ENCODE measurements around the gene EFHC1. TPM values are rescaled to one million over a fixed set of nuclear protein-coding genes. Genes with fewer than 3 reads are reported as not detected.
A peak's percentile ranks its signal among the peaks of the same experiment; 100 is the strongest.

EFHC1 gene
- total RNA-seq, 1 donor, result 21.6 TPM

DNA sequence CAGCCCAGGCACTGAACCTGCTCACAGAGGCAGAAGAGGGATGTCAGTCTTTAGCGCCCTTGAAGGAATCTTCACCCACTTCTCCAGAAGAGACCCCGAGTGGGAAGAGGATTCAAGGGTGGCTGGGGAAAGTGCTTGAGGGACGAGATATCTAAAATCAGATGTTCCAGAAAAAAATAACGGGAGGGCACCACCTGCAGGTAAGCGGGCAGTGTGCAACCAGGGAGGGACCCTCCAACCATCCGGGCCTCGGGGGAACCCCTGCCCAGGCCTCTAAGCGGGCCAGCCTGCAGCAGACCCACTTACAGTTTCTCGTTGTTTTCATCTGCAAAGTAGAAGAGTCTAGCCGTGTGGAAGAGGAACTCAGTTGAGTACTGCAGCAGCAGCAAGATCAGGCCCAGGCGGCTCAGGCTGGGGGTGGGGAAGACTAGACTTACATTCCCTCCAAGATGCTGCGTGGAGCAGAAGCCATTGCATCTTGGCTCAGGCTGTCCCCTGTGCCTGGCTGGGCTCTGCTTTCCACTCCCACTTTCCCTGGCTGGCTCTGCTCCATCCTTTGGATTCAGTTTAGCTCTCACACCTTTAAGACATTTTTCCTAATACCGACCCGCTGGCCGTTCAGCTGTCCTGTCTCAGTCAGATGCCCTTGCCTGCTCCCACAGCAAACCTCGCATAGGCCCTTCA is 85.7 kb downstream of the EFHC1 start:
- TF ChIP-seq, protein P1, sequence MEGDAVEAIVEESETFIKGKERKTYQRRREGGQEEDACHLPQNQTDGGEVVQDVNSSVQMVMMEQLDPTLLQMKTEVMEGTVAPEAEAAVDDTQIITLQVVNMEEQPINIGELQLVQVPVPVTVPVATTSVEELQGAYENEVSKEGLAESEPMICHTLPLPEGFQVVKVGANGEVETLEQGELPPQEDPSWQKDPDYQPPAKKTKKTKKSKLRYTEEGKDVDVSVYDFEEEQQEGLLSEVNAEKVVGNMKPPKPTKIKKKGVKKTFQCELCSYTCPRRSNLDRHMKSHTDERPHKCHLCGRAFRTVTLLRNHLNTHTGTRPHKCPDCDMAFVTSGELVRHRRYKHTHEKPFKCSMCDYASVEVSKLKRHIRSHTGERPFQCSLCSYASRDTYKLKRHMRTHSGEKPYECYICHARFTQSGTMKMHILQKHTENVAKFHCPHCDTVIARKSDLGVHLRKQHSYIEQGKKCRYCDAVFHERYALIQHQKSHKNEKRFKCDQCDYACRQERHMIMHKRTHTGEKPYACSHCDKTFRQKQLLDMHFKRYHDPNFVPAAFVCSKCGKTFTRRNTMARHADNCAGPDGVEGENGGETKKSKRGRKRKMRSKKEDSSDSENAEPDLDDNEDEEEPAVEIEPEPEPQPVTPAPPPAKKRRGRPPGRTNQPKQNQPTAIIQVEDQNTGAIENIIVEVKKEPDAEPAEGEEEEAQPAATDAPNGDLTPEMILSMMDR (IDR thresholded peaks at IDR 0.05; ENCODE audit: insufficient read depth, low read depth, low read length), result no peak
- H3K4me3 ChIP-seq (ENCODE audit: low read depth, low read length), result no peak overlapping the region
- DNase-seq (ENCODE audit: low read depth), result no peak

DNA sequence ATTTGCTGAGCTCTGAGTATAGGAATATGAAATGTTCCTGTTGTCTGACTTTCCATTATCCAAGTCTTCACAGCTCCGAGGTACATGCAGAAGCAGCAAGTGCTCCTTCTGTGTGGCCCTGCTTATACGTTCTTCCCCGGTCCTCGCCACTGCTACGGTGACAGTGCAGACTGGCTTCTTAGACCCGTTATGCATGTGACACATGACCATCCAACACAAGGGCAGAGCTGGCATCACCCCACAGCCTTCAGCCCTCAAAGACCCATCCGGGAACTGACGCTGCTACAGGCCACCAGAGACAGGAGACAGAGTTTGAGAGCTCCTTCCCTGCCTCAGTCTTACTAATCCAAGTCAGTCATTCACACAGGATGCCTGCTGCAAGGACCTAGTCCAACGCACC is 86.3 kb downstream of the EFHC1 start:
- TF ChIP-seq, protein P1 (IDR thresholded peaks at IDR 0.05; ENCODE audit: insufficient read depth, low read depth, low read length), result no peak
- DNase-seq (ENCODE audit: low read depth), result no peak
- no peak overlapping the region for H3K4me3 ChIP-seq (ENCODE audit: low read depth, low read length)

DNA sequence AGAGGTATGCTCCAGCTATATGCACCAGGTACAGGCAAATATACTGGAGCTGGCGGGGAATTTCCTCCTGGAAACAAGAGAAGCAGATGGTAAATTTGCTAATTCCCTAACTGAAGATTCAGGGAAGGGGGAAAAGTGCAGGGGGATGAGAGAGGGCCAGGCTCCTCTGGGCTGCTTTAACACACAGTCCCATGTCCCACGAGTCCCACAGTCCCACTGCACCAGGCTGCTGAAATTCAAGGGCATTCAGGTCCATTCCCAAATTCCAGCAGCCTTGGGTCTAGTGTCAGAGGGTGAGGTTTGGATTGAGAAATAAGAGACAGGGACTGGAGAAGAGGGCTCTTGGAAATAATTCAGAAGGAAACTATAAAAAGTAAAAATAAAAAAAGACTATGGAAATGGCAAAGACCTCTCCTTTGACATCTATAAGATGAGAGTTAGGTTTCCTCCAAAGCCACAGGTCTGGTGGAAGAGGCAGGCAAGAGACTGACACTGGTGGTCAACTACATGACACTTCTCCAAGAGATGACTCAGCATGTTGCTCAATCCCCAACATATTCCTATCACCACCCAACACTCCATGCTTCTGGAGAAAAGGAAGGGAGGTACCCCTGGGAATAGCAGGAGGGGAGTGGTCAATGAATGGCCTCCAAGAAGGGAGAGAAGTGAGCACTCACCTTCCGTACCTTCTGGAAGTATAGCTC is 87.6 kb downstream of the EFHC1 start:
- peak; percentile 84 for DNase-seq (ENCODE audit: low read depth)
- H3K4me3 ChIP-seq (ENCODE audit: low read depth, low read length), result no peak overlapping the region

DNA sequence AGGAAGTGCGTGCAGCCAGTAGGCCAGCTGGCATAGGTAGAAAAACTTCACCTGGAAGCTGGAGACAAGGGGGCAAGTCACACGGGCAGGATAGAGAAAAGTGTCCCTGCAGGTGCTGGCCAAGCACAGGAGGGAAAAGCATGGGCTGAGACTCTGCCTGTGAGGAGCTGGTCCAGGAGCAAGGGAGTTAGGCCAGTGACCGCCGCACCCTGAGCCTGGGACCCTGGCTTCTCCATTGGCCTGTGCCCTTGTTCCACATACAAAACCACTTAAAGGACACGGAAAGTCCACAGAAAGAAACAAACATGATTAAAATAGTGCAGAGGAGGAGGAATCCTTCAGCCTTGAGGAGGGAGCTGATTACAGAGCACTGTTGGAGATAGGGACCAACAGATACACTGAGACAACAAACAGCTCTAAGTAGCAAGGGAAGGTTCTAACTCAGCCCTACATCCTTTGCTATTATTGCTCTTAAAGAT is 88.2 kb downstream of the EFHC1 start:
- no peak overlapping the region for H3K4me3 ChIP-seq (ENCODE audit: low read depth, low read length)
- DNase-seq (ENCODE audit: low read depth), result no peak
- TF ChIP-seq, protein P1 (IDR thresholded peaks at IDR 0.05; ENCODE audit: insufficient read depth, low read depth, low read length), result no peak

More for the DNA sequence above, 87.6 kb downstream of the EFHC1 start:
- TF ChIP-seq, protein P1 (IDR thresholded peaks at IDR 0.05; ENCODE audit: insufficient read depth, low read depth, low read length), result no peak

DNA sequence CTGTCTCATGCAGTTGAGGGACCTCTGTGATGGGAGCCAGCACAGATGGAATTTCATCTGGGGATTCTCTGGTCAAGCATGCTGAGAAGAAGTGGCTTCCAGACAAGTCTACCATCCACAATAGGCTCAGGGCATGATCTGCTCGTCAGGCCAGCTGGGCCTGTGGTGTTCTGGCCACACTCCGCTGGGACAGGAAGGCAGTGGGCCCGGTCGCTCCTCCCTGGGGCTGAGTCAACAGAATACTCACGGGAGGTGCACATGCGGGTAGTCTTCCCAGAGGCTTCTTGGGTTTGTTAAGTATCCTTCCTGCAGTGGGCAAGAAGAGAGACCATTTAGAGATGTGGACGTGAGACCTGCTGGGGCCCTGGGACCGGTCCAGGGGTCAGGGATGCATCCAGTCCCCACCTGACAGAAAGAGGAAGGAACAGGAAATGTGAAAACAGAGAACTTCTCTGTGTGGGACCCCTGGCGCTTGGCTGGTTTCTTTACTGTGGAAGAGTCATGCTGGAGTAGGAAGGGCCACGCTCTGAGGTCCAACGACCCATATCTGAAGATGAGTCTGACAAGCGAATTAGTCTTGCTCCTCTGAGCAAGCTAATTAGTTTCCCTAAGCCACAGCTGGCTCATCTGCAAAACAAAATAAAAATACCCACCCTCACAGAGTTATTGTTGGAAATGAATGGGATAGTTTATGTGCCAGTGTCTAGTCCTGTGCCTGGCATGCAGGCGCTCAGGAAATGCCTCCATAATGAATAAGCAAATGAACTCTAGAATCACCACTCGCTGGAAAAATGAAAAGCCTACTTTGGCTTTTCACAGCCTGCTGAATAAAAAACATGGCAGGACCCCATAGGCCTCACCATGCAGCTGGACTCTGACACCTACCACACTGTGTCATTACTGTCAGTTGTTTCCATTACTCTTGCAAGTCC is 89.4 kb downstream of the EFHC1 start:
- no peak overlapping the region for H3K4me3 ChIP-seq (ENCODE audit: low read depth, low read length)
- TF ChIP-seq, protein P1 (IDR thresholded peaks at IDR 0.05; ENCODE audit: insufficient read depth, low read depth, low read length), result no peak
- DNase-seq (ENCODE audit: low read depth), result no peak

DNA sequence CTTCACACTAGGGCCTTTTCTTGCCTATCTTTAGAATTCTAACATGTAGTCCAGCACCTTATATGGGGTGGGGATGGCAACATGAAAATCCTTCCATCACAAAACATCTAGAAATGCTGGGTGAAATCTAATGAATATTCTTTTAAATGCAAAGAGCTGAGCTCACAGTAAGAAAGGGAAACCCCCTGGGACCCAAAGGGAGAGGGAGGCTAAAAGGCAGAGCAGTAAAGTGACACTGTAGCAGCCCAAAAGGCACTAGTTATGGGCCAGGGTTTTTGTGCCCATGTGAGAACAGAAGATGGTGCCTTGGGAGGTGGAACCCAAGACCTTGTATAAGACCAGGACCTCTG is 90.0 kb downstream of the EFHC1 start:
- H3K4me3 ChIP-seq (ENCODE audit: low read depth, low read length), result no peak overlapping the region
- DNase-seq (ENCODE audit: low read depth), result no peak
- TF ChIP-seq, protein P1 (IDR thresholded peaks at IDR 0.05; ENCODE audit: insufficient read depth, low read depth, low read length), result no peak

Data from fibroblast of villous mesenchyme (primary cell).